HG02884 (cell line): Measurements from ENCODE around the gene IRF8.

ENCODE experiments used
- ATAC-seq: cut with Tn5 transposase; IDR thresholded peaks from one replicate; pipeline ENCODE4 v1.9.1; 2021; ENCODE audit warnings: mild to moderate bottlenecking, moderate library complexity; ENCODE audit not compliant: unreplicated experiment

Gene IRF8

GRCh38 chr16:85954927-85955519 is 56.1 kb downstream of the IRF8 start:
- no peak for ATAC-seq

GRCh38 chr16:85955566-85955965 is 56.6 kb downstream of the IRF8 start:
- no peak for ATAC-seq

GRCh38 chr16:85956426-85956825 is 57.5 kb downstream of the IRF8 start:
- ATAC-seq = no peak

- ATAC-seq = no peak
These were observed 59.8 kb downstream of the IRF8 start for GRCh38 chr16:85958731-85959130.

GRCh38 chr16:85959686-85960085 is 60.7 kb downstream of the IRF8 start:
- no peak for ATAC-seq

- ATAC-seq = no peak
These were observed 61.6 kb downstream of the IRF8 start for GRCh38 chr16:85960486-85961046.

- no peak for ATAC-seq
These were observed 63.3 kb downstream of the IRF8 start for GRCh38 chr16:85961988-85962915.

- no peak for ATAC-seq
These were observed 64.9 kb downstream of the IRF8 start for GRCh38 chr16:85963753-85964285.

- ATAC-seq = no peak
These were observed 66.2 kb downstream of the IRF8 start for GRCh38 chr16:85965125-85965524.

GRCh38 chr16:85967111-85967510 is 68.1 kb downstream of the IRF8 start:
- no peak for ATAC-seq

GRCh38 chr16:85968041-85968920 is 69.3 kb downstream of the IRF8 start:
- no peak for ATAC-seq

- ATAC-seq = no peak
These were observed 70.2 kb downstream of the IRF8 start for GRCh38 chr16:85969159-85969558.

GRCh38 chr16:85969591-85969990 is 70.6 kb downstream of the IRF8 start:
- ATAC-seq = no peak

GRCh38 chr16:85970016-85970733 is 71.2 kb downstream of the IRF8 start:
- no peak for ATAC-seq

GRCh38 chr16:85970738-85971137 is 71.8 kb downstream of the IRF8 start:
- ATAC-seq = no peak
